ENCODE data around the gene ELF4.

DNA sequence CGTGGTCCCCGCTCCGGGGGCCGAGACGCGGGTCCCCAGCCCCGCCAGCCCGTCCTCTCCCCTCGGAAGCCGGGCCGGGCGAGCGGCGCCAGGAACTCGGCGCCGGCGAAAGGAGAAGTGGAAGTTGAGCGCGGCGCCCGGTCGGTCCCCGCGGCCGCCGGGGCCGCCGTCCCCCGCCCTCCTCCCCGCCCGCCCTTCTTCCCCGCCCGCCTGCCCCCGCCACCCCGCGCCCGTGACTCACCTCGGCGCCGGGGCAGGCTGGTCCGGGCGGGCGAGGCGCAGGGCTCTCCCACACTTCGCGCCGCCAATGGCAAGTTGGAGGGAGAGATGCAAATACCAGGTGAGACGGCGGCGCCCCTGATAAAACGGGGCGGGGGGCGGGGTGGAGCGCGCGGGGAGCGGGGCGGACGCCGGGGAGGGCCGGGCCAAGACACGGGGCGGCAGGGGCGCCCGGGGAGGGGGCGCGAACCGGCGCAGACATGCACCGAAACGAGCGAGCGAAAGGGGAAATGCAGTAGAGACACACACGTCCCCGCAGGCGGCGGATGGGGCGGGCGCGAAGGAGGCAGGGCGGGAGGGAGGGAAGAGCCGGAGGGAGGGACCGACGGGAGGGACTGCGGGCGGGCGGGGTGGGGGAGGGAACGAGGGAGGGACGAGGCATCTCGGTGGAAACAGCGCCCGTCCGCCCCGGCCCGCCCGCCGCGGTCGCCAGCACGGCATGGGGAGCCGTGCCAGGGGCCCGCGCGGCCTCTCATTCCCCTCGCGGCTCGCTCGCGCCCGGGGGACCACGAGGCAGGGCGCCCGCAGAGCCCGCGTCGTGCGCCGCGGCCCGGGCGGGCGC lies at the start of gene ELF4:
- TF ChIP-seq, protein P1, sequence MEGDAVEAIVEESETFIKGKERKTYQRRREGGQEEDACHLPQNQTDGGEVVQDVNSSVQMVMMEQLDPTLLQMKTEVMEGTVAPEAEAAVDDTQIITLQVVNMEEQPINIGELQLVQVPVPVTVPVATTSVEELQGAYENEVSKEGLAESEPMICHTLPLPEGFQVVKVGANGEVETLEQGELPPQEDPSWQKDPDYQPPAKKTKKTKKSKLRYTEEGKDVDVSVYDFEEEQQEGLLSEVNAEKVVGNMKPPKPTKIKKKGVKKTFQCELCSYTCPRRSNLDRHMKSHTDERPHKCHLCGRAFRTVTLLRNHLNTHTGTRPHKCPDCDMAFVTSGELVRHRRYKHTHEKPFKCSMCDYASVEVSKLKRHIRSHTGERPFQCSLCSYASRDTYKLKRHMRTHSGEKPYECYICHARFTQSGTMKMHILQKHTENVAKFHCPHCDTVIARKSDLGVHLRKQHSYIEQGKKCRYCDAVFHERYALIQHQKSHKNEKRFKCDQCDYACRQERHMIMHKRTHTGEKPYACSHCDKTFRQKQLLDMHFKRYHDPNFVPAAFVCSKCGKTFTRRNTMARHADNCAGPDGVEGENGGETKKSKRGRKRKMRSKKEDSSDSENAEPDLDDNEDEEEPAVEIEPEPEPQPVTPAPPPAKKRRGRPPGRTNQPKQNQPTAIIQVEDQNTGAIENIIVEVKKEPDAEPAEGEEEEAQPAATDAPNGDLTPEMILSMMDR (IDR thresholded peaks at IDR 0.05), result no peak
- TF ChIP-seq POLR2A (IDR thresholded peaks at IDR 0.05), result no peak
- TF ChIP-seq EP300 (IDR thresholded peaks at IDR 0.05), result no peak

All from ovary (tissue), 3 donors.